COR-L47 (cell line): ENCODE measurements around the gene CDC42BPB.

Experiments used
- DNase-seq: peaks from one replicate; lab custom pipeline; 2025; lab: John Stamatoyannopoulos, UW

CDC42BPB gene

GRCh38 chr14:103016071-103016470 lies 41.3 kb downstream of the CDC42BPB start:
- DNase-seq = peak; percentile 62

GRCh38 chr14:103015426-103015825 lies 41.9 kb downstream of the CDC42BPB start:
- DNase-seq = no peak

- peak; percentile 83 for DNase-seq
Observed at GRCh38 chr14:103014466-103015228, 42.7 kb downstream of the CDC42BPB start.

- DNase-seq = no peak
Observed at GRCh38 chr14:103013028-103013427, 44.3 kb downstream of the CDC42BPB start.

GRCh38 chr14:103009559-103009958 lies 47.8 kb downstream of the CDC42BPB start:
- DNase-seq = no peak

- DNase-seq = no peak
Observed at GRCh38 chr14:103008768-103009357, 48.5 kb downstream of the CDC42BPB start.

- no peak for DNase-seq
Observed at GRCh38 chr14:103008126-103008525, 49.2 kb downstream of the CDC42BPB start.

GRCh38 chr14:103007555-103007954 lies 49.8 kb downstream of the CDC42BPB start:
- DNase-seq = no peak

GRCh38 chr14:103006991-103007520 lies 50.3 kb downstream of the CDC42BPB start:
- no peak for DNase-seq

- DNase-seq = no peak
Observed at GRCh38 chr14:103006106-103006505, 51.2 kb downstream of the CDC42BPB start.

- DNase-seq = no peak
Observed at GRCh38 chr14:103003850-103004249, 53.5 kb downstream of the CDC42BPB start.

- no peak for DNase-seq
Observed at GRCh38 chr14:103003351-103003615, 54.1 kb downstream of the CDC42BPB start.

GRCh38 chr14:103002578-103003350 lies 54.6 kb downstream of the CDC42BPB start:
- DNase-seq = no peak

GRCh38 chr14:103001651-103002396 lies 55.5 kb downstream of the CDC42BPB start:
- DNase-seq = no peak

- DNase-seq = no peak
Observed at GRCh38 chr14:103001226-103001625, 56.1 kb downstream of the CDC42BPB start.

GRCh38 chr14:103000291-103000921 lies 56.9 kb downstream of the CDC42BPB start:
- no peak for DNase-seq

GRCh38 chr14:102999227-102999895 lies 58.0 kb downstream of the CDC42BPB start:
- DNase-seq = no peak

- DNase-seq = no peak
Observed at GRCh38 chr14:102998393-102998792, 59.0 kb downstream of the CDC42BPB start.

- no peak for DNase-seq
Observed at GRCh38 chr14:102996941-102997340, 60.4 kb downstream of the CDC42BPB start.

GRCh38 chr14:102994689-102995088 lies 62.7 kb downstream of the CDC42BPB start:
- no peak for DNase-seq

GRCh38 chr14:102993523-102993922 lies 63.8 kb downstream of the CDC42BPB start:
- DNase-seq = no peak
